SKM-1 (cell line): Measurements from ENCODE around the gene SLC25A23.
"Not testable (repeated sequence)": the region's sequence is repeated elsewhere in the genome, so short reads cannot be mapped to it uniquely, and the experiment has no call there.

ENCODE experiments used
- DNase-seq: peaks from one replicate; lab custom pipeline; 2025; ENCODE audit not compliant: unreplicated experiment; lab: John Stamatoyannopoulos, UW

SLC25A23 gene

GRCh38 chr19:6457958-6458694 is 1.5 kb downstream of the SLC25A23 start:
- no peak for DNase-seq

GRCh38 chr19:6455924-6456323 is 3.7 kb downstream of the SLC25A23 start:
- no peak for DNase-seq

DNA sequence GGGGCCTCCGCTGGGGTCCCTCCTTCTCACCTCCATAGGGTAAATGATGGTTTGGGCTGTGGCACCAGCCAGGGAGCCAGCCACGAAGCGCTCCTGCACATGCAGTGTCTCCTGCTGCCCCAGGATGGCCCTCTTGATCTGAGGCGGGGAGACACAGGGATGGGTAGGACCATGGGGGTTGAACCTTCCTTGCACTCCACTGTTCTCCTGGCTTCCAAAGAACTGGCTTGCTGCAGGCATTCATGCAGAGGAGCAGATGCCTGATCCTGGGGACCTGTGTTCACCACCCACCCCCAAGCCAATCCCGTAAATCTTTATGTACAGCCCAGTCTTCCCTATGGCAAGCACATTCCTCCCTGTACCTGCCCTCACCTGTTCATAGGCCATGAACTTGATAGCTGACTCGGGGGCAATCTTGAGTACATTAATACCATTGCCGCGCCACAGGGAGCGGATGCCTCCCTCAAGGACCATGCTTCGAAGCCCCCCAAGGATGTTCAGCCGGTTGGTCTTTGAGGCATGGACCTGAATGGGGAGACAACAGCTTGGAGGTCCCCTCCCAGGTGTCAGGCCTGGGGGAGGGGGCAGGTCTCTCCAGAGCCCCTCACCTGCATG is 5.5 kb downstream of the SLC25A23 start:
- no peak for DNase-seq

DNA sequence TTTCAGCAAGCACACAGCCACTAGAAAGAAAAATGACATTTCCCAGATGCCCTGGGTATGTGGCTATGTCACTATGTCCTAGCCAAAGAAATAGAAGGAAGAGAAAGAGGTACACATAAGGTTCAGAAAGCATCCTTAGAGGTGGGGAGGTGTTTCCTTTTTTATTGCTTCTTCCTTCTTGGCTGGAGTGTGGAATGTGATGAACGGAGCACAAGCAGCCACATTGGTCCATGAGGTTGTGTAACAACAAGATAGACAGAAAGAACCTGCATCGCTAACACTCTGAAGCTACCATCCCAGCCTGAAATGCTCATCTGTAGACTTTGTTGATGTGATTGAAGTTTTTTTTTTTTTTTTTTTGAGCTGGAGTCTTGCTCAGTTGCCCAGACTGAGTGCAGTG is 6.7 kb downstream of the SLC25A23 start:
- no peak for DNase-seq

DNA sequence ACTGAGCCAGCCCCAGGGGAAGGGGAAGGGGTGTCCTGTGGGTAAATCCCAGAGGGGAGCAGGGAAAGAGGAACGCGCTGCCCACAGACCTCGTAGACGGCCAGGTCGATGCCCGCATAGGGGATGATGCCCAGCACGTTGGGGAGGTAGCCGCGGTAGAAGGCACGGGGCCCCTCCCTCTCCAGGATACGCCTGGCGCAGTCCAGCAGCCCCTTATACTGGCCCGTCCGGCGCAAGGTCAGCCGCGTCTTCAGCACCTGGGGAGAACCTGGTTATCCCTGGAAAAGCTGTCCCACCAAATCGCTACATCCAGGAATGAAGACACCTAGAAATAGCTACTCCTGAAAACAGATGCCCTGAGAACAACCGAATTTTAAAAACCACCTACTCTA is 7.4 kb downstream of the SLC25A23 start:
- no peak for DNase-seq

DNA sequence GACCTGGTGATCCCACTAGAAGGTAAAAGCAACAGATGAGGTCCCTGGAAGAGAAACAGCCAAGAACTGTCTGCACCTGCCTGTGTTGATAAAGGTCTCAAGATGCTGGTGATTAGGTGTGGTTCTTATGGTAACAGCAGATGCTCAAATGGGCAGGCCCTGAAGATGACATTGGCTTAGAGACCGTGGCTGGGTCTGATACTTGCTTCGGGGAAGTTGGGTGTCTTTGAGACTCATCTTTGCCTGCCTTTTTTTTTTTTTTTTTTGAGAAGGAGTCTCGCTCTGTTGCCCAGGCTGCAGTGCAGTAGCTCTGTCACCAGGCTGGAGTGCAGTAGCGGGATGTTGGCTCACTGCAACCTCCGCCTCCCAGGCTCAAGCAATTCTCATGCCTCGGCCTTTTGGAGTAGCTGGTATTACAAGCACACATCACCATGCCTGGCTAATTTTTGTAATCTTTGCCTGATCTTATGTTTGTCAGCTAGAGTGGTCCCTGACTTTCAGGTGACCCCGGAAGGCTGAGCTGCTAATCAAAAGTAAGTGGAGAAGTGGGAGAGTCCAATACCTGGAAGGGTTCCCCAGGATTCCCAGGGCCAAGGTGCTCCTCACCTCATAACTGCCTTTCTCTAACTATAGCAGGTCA is 7.9 kb downstream of the SLC25A23 start:
- no peak for DNase-seq

GRCh38 chr19:6450166-6450565 is 9.4 kb downstream of the SLC25A23 start:
- DNase-seq = no peak

GRCh38 chr19:6448045-6448444 is 11.5 kb downstream of the SLC25A23 start:
- DNase-seq = no peak

DNA sequence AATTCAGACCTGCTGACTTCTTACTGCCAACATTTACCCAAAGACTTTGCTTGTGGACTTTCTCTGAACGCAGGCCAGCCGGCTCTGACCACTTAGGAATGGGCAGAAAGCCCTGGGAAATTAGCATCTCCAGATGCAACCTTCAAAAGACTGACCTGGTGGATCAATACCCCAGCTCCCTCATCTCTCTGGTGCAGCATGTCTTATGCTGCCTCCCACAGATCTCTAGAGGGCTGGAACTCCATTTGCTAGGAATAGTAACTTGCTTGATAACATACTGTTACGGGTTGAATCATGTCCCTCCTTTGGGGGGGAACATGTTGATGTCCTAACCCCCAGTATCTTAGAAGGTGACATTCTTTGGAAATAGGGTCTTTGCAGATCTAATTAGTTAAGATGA is 13.1 kb downstream of the SLC25A23 start:
- DNase-seq = no peak

DNA sequence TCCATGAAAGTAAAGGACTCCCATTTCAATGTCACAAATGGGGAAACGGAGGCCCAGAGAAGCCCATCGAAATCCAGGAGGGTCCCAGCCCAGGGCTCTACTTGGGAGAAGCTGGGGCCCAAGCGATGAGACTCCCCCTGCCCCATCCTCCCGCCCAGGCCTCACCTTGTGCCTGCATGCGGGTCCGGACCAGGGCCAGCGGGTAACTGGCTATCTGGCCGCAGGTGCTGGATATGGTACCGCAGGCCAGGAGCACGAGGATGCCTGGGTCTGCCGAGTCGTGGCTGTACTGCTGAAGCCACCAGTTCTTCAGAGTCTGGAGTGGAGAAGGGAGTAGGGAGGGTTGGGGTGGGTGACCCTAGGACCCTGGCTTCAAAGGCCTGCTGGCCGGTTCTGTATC is 15.6 kb downstream of the SLC25A23 start:
- no peak for DNase-seq

DNA sequence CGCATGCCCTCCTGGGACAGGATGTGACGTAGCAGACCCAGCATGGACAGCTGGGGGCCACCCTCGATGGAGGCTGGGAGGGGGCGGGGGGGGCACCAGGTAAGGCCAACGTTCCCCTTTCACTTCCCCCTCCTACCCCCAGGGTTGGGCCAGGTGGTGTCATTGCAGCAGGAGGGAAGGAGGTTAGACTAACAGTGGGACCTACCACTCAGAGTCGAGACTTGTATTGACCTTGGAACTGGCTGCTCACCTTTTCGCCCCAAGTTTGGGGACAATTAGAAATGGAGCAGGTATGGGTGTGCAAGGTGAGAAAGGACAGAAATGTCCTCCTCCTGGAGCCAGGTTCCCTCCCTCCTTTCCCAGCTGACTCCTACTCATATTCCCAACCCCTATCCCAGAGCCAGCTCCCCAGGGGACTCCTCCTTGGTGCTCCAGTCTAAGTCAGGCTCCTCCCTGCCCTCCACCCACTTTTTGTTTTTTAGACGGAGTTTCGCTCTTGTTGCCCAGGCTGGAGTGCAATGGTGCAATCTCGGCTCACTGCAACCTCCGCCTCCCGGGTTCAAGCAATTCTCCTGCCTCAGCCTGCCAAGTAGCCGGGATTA is 17.4 kb downstream of the SLC25A23 start:
- DNase-seq = no peak

- DNase-seq = no peak
These were observed 18.7 kb downstream of the SLC25A23 start for GRCh38 chr19:6440905-6441304.

GRCh38 chr19:6439743-6440142 is 19.8 kb downstream of the SLC25A23 start:
- no peak for DNase-seq

DNA sequence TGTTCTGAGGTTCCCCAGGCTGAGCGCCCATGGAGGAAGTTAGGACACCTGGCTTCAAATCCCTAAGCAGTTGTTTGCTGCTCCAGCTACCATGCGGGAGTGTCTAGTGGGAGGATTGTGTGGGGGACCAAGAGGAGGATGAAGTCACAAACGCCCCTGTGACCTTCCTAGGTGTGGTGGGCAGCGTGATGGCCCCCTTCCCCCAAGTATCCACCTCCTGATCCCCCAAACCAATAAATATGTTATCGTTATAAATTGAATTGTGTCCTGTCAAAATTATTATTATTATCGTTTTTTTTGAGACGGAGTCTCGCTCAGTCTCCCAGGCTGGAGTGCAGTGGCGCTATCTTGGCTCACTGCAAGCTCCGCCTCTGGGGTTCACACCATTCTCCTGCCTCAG is 25.9 kb downstream of the SLC25A23 start, which contains the start of gene SLC25A41:
TSS of gene SLC25A41 (minus strand) at position 101 of the 400 bp plus-strand sequence. CDS start at position 31, 70 bp downstream.
- no peak for DNase-seq

GRCh38 chr19:6433165-6433564 is 26.4 kb downstream of the SLC25A23 start:
- DNase-seq = no peak

DNA sequence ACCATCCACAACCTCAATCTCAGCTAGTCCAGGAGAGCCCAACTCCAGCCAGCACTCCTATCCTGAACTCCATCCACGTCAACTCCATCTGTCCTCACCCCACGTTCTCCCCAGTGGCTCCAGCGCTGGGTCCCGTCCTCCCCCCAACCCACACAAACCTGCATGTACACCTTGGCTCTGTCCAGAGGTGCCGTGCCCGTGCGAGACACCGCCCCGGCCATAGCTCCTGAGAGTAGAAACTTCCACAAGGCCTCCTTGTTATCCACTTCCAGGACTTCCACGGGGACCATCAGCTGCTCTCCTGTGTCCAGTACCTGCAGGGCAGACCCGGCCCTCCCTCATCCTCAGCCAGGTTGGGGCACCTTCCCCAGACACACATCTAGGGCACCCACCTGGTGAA is 27.7 kb downstream of the SLC25A23 start:
- DNase-seq = no peak

DNA sequence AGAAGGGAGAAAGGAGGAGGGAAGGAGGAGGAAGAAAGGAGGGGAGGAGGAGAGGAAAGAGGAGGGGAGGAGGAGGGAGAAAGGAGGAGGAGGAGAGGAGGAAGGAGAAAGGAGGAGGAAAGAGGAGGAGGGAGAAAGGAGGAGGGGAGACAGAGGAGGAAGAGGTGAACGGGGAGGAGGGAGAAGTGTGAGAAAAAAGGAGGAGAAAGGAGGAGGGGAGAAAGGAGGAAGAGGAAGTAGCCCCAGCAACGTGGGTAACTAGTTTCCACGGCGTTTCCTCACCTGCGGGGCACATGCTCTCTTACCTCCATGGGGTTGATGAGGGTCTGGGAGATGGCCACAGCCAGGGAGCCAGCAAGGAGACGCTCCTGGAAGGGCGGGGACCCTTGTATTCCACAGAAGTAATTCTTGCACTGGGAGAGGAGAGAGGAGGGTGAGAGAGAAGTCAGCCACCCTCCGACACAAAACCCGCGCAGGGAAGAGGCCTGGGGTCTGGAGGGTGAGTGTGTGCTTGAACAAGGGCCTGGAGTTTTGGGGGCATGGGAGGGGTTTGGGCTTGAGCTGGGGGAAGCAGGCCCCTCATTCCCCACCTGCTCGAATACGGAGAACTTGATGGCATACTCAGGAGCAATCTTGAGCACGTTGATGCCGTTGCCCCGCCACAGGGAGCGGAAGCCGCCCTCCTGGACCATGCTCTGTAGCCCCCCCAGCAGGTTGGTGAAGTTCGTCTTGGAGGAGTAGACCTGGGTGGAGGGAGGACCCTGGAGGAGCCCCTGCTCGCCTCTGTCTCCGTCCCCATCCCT is 30.0 kb downstream of the SLC25A23 start:
- peak; percentile 59 for DNase-seq

- DNase-seq = not testable (repeated sequence)
These were observed 30.7 kb downstream of the SLC25A23 start for GRCh38 chr19:6428692-6429418.

DNA sequence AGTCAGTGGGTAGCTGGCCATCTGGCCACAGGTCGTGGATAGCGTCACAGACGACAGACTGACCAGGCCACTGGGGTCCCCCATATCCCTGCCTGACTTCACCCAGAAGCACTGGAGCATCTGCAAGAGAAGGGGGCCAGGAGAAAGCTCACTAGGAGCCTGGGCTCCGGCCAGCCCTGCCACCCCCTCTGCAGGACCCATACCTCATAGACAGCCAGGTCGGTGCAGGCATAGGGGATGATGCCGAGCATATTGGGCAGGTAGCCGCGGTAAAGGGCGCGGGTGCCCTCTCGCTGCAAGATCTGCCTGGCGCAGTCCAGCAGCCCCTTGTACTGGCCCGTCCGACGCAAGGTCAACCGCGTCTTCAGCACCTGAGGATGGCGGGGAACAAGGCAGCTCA is 32.5 kb downstream of the SLC25A23 start:
- DNase-seq = no peak
